A549 (cell line): ENCODE results near the gene ZNF710. TPM values are rescaled to one million over a fixed set of nuclear protein-coding genes. Genes with fewer than 3 reads are reported as not detected.

ENCODE experiments used
- ATAC-seq, 2 experiments: fragments of 200-7000 bp in 1 of 2; fragments of >200 bp in 1 of 2; cut with Nextera tagmentation in 1 of 2; cut with Tn5 transposase in 1 of 2; 3 replicates each; pipeline versions ENCODE4 v1.8.0 to v1.9.1; 2018 to 2020; ENCODE audit warnings: mild to moderate bottlenecking in 1 of 2, moderate library complexity in 1 of 2
- CTCF ChIA-PET: fragments of 300-600 bp; sonication (Branson Sonifier 250); formaldehyde crosslinking; extraction: SDS; loops from one replicate; lab custom pipeline; 2021; ENCODE audit warnings: antibody characterized with exemption, inconsistent platforms; lab: Yijun Ruan, JAX
- POLR2A ChIA-PET: fragments of 350-600 bp; formaldehyde crosslinking; extraction: SDS; loops from one replicate; lab custom pipeline; 2021; ENCODE audit warnings: antibody characterized with exemption, inconsistent platforms; lab: Yijun Ruan, JAX
- DNase-seq, 2 experiments: peaks; one replicate each; pipeline versions ENCODE4 v3.0.0 to v3.0.0-alpha.2; 2011 to 2016; ENCODE audit warnings: low read depth in 1 of 2, low spot score in 1 of 2
- FAIRE-seq: peaks from 2 replicates; lab custom pipeline; 2011; peaks lifted over from hg19 to GRCh38; lab: Jason Lieb, UNC
- H3K27ac ChIP-seq, 2 experiments: fragments of >200 bp; sonication (Bioruptor Twin); formaldehyde crosslinking; 3 replicates each; pipeline ENCODE4 v1.5.1; 2016 to 2017
- H3K4me1 ChIP-seq: fragments of >200 bp; sonication (Bioruptor Twin); formaldehyde crosslinking; 3 replicates; pipeline ENCODE4 v1.6.1; 2016
- H3K4me2 ChIP-seq: fragments of >200 bp; sonication (Bioruptor Twin); formaldehyde crosslinking; 3 replicates; pipeline ENCODE4 v1.6.1; 2016
- H3K4me3 ChIP-seq: fragments of >200 bp; sonication (Bioruptor Twin); formaldehyde crosslinking; 3 replicates; pipeline ENCODE4 v1.5.1; 2016
- H3K9me3 ChIP-seq: fragments of >200 bp; sonication (Bioruptor Twin); formaldehyde crosslinking; 3 replicates; pipeline ENCODE4 v1.6.1; 2016
- CBX2 ChIP-seq: fragments of 200-600 bp; sonication (generic); IDR thresholded peaks from 2 replicates; pipeline ENCODE4 v1.6.1; 2016; ENCODE audit warnings: low read depth, mild to moderate bottlenecking, borderline replicate concordance
- CHD2 ChIP-seq: fragments of 150-350 bp; IDR thresholded peaks from 2 replicates; pipeline ENCODE4 v1.6.1; 2014; ENCODE audit warnings: low read length; ENCODE audit not compliant: partially characterized antibody
- CHD4 ChIP-seq: fragments of 200-600 bp; sonication (generic); IDR thresholded peaks from 2 replicates; pipeline ENCODE4 v1.6.1; 2016; ENCODE audit warnings: antibody characterized with exemption, mild to moderate bottlenecking, borderline replicate concordance
- EHMT2 ChIP-seq: fragments of 200-600 bp; sonication (generic); IDR thresholded peaks from 2 replicates; pipeline ENCODE4 v1.6.1; 2016; ENCODE audit warnings: antibody characterized with exemption, low read depth, mild to moderate bottlenecking, moderate library complexity
- FOSL2 ChIP-seq, 2 experiments: fragments of 450-650 bp in 1 of 2; fragments of >200 bp in 1 of 2; sonication (Bioruptor Twin) in 1 of 2; formaldehyde crosslinking; IDR thresholded peaks; 2 replicates each; pipeline versions ENCODE4 v1.5.0 to v1.6.1; 2016 to 2020; ENCODE audit warnings: mild to moderate bottlenecking in 1 of 2, moderate library complexity in 1 of 2
- HDAC2 ChIP-seq: fragments of 200-600 bp; sonication (generic); IDR thresholded peaks from 2 replicates; pipeline ENCODE4 v1.6.1; 2016
- HEYL ChIP-seq: fragments of 250-450 bp; sonication (Bioruptor Pico); IDR thresholded peaks from 2 replicates; pipeline ENCODE4 v1.8.0; 2021; ENCODE audit warnings: mild to moderate bottlenecking, moderate library complexity
- HOXA7 ChIP-seq: fragments of 250-450 bp; sonication (Bioruptor Pico); IDR thresholded peaks from 2 replicates; pipeline ENCODE4 v1.5.0; 2020; ENCODE audit warnings: mild to moderate bottlenecking, moderate library complexity
- HOXB5 ChIP-seq: fragments of 250-450 bp; sonication (Bioruptor Pico); IDR thresholded peaks from 2 replicates; pipeline ENCODE4 v1.5.0; 2020; ENCODE audit warnings: mild to moderate bottlenecking, moderate library complexity
- JUNB ChIP-seq: fragments of >200 bp; sonication (Bioruptor Twin); formaldehyde crosslinking; IDR thresholded peaks from 2 replicates; pipeline ENCODE4 v1.6.1; 2016
- KDM1A ChIP-seq: fragments of 200-600 bp; sonication (generic); IDR thresholded peaks from 2 replicates; pipeline ENCODE4 v1.6.1; 2016; ENCODE audit warnings: low read depth, mild to moderate bottlenecking
- KDM5A ChIP-seq: fragments of 200-600 bp; sonication (generic); IDR thresholded peaks from 2 replicates; pipeline ENCODE4 v1.6.1; 2016; ENCODE audit warnings: antibody characterized with exemption, mild to moderate bottlenecking
- MAZ ChIP-seq: fragments of 150-350 bp; IDR thresholded peaks from 2 replicates; pipeline ENCODE4 v1.6.1; 2014; ENCODE audit warnings: antibody characterized with exemption, low read depth, low read length, borderline replicate concordance
- MYC ChIP-seq: IDR thresholded peaks from 2 replicates; pipeline ENCODE4 v1.6.1; 2012; ENCODE audit warnings: mild to moderate bottlenecking, inconsistent platforms, low read length, improper control_type of control experiment, borderline replicate concordance
- NPAS2 ChIP-seq: fragments of 250-450 bp; sonication (Bioruptor Pico); IDR thresholded peaks from 2 replicates; pipeline ENCODE4 v1.8.0; 2022; ENCODE audit warnings: mild to moderate bottlenecking, moderate library complexity, borderline replicate concordance
- PHF8 ChIP-seq: fragments of 200-600 bp; sonication (generic); IDR thresholded peaks from 2 replicates; pipeline ENCODE4 v1.6.1; 2016; ENCODE audit warnings: low read depth, mild to moderate bottlenecking, antibody characterized with exemption, moderate library complexity, borderline replicate concordance
- RAD21 ChIP-seq, 2 experiments: fragments of >200 bp in 1 of 2; sonication (Bioruptor Twin) in 1 of 2; formaldehyde crosslinking in 1 of 2; IDR thresholded peaks in 1 of 2; conservative IDR thresholded peaks in 1 of 2; 2 replicates in 1 of 2; 3 replicates in 1 of 2; pipeline ENCODE4 v1.6.1; 2012 to 2018; ENCODE audit warnings: inconsistent platforms in 1 of 2
- RARB ChIP-seq: fragments of 250-450 bp; sonication (Bioruptor Pico); IDR thresholded peaks from 2 replicates; pipeline ENCODE4 v1.8.0; 2021; ENCODE audit warnings: mild to moderate bottlenecking, moderate library complexity
- RCOR1 ChIP-seq: fragments of 150-350 bp; IDR thresholded peaks from 2 replicates; pipeline ENCODE4 v1.6.1; 2014; ENCODE audit warnings: antibody characterized with exemption, low read length, low read depth
- RNF2 ChIP-seq: fragments of 200-600 bp; sonication (generic); IDR thresholded peaks from 2 replicates; pipeline ENCODE4 v1.6.1; 2016; ENCODE audit warnings: low read depth, mild to moderate bottlenecking, antibody characterized with exemption, moderate library complexity, borderline replicate concordance
- SREBF2 ChIP-seq: fragments of 450-650 bp; IDR thresholded peaks from 2 replicates; pipeline ENCODE4 v1.6.1; 2014; ENCODE audit warnings: mild to moderate bottlenecking, moderate library complexity
- TFCP2L1 ChIP-seq: fragments of 250-450 bp; sonication (Bioruptor Pico); IDR thresholded peaks from 2 replicates; pipeline ENCODE4 v1.5.0; 2021; ENCODE audit warnings: mild to moderate bottlenecking
- ZSCAN20 ChIP-seq: fragments of 250-450 bp; sonication (Bioruptor Pico); IDR thresholded peaks from 2 replicates; pipeline ENCODE4 v1.8.0; 2022; ENCODE audit warnings: mild to moderate bottlenecking, moderate library complexity
- WGBS: methylation state at CpG from one replicate; pipeline ENCODE4 v1.1.6; 2017; ENCODE audit errors: missing lambda C conversion rate; 5-methylcytosine and 5-hydroxymethylcytosine counted together
- polyA plus RNA-seq, 4 experiments: library from polyadenylated mRNA; depleted of rRNA in 3 of 4; stranded (reverse); fragments of >200 nt; fragmentation: RNase III in 1 of 4; extraction: RNeasy Plus Mini Kit Qiagen cat#74134 plus additional on column Dnase treatment in 1 of 4; gene quantifications; 2 replicates in 3 of 4; 3 replicates in 1 of 4; pipeline ENCODE4 v1.2.3, GENCODE V29; 2011 to 2017
- TF ChIP-seq, protein P1 (sequence below): fragments of 250-450 bp; sonication (Bioruptor Pico); IDR thresholded peaks from 2 replicates; pipeline ENCODE4 v1.5.0; 2021; ENCODE audit warnings: mild to moderate bottlenecking, moderate library complexity, borderline replicate concordance
- TF ChIP-seq, protein P2 (sequence below): IDR thresholded peaks from 2 replicates; pipeline ENCODE4 v1.6.1; 2012
- TF ChIP-seq, protein P3 (sequence below): IDR thresholded peaks from 2 replicates; pipeline ENCODE4 v1.6.1; 2012; ENCODE audit warnings: low read depth, borderline replicate concordance

Gene ZNF710
- polyA plus RNA-seq, 2 of the 4 experiments (the other 2 are of a cell fraction) = 2.6 to 7.8 TPM

DNA sequence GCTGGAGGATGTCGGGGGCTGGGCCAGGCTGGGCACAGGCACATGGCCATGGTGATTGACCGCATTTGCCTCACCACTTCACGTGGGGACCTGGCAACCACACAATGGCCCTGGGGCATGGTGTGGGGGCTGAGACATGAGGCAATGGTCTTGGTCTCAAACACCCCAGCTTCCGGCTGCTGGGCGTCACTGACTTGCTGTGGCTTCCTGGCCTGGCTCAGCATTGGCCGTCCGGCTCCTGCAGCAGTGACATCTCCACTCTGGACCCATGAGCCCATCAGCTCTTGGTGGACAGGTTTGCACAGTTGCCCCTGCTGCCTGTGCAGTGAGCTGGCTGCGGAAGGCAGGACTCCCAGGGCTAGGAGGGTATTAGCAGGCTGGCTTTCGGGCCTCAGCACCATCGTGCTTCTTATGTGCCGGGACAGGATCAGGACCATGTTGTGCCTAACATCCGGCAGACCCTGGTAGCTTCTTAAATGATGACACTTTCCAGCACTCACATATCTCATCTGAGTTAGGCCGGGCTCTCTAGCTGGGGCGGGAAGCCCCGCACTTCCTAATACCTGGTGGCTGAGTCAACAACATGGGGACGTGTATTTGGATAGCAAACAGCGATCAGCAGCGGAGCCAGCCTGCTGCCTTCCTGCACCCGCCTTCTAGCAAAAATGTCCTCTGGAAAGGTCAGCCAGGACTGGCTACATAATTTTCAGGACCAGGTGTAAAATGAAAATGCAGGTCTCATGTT lies 34.1 kb downstream of the ZNF710 start:
- 49% methylated on average over 14 of the region's 19 CpGs for WGBS
- POLR2A ChIA-PET = interaction anchor here (0.6 kb wide), 1 partner anchor 72 kb away, joined by 3 read pairs; no protein-coding TSS in a partner anchor
- CTCF ChIA-PET = interaction anchor here (1.0 to 2.0 kb wide), 3 partner anchors 19 to 51 kb away, joined by 3 to 6 read pairs (median 5); no protein-coding TSS in a partner anchor
- Histone ChIP-seq H3K4me3 (no peak overlapping the region), H3K4me2 (peak overlapping the region; percentile 45), H3K9me3 (no peaks in the 10 kb centered on the region), H3K27ac (peak overlapping the region; percentile 30 to 61; a peak in 4 of 6 replicates), H3K4me1 (peaks cover 36% of the 10 kb centered on the region)
- TF ChIP-seq MAZ (no peak), FOSL2 (IDR thresholded peaks at IDR 0.05) (no peak), FOSL2 (CRISPR knock-in tag; IDR thresholded peaks at IDR 0.05) (peak; percentile 50; the same call in 1 of the 2 replicates)
- DNase-seq = peak; percentile 51 to 59
- no peak for FAIRE-seq
- peak; percentile 60 to 83; a peak in 4 of 6 replicates for ATAC-seq

DNA sequence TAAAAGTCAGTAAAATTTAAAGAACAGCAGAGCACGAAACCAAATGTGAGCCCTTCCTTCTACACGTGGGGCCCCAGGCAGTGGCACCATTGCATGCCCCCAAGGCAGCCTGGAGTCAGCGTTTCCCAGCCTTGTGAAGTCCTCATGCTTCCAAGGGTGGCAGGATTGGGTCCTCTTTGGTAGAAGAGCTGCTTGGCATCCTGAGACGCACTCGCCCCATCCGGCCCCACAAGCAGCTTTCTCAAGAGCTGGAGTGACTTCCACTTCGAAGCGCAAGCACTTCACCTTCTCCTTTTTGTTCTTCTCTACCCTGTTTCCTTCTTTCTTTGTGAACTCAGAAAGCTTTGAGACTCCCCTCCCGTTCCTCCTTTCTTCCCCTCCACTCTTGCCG lies 34.7 kb downstream of the ZNF710 start:
- ATAC-seq (peak in 1 of 2 experiments; percentile 20; a peak in 3 of 6 replicates), FAIRE-seq (no peak), DNase-seq (no peak)
- Histone ChIP-seq H3K27ac (peak overlapping the region in 1 of 2 experiments; percentile 61; a peak in 3 of 6 replicates), H3K4me1 (peaks cover 36% of the 10 kb centered on the region), H3K4me2 (peak overlapping the region; percentile 45), H3K9me3 (no peaks in the 10 kb centered on the region), H3K4me3 (no peak overlapping the region)
- ChIA-PET POLR2A (no interaction called here), CTCF (interaction anchor here (1.0 to 2.0 kb wide), 3 partner anchors 19 to 50 kb away, joined by 3 to 6 read pairs (median 5); no protein-coding TSS in a partner anchor)
- WGBS = 81% methylated on average over 10 of the region's 10 CpGs
- TF ChIP-seq ZSCAN20 (no peak), PHF8 (no peak), EHMT2 (no peak), NPAS2 (CRISPR knock-in tag) (no peak), SREBF2 (no peak), JUNB (no peak), KDM5A (no peak), HOXB5 (no peak), HEYL (CRISPR knock-in tag) (no peak), CHD2 (no peak), HDAC2 (no peak), RNF2 (no peak), HOXA7 (CRISPR knock-in tag) (no peak)
- TF ChIP-seq, protein P1, sequence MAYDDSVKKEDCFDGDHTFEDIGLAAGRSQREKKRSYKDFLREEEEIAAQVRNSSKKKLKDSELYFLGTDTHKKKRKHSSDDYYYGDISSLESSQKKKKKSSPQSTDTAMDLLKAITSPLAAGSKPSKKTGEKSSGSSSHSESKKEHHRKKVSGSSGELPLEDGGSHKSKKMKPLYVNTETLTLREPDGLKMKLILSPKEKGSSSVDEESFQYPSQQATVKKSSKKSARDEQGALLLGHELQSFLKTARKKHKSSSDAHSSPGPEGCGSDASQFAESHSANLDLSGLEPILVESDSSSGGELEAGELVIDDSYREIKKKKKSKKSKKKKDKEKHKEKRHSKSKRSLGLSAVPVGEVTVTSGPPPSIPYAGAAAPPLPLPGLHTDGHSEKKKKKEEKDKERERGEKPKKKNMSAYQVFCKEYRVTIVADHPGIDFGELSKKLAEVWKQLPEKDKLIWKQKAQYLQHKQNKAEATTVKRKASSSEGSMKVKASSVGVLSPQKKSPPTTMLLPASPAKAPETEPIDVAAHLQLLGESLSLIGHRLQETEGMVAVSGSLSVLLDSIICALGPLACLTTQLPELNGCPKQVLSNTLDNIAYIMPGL = no peak
- TF ChIP-seq, protein P2, sequence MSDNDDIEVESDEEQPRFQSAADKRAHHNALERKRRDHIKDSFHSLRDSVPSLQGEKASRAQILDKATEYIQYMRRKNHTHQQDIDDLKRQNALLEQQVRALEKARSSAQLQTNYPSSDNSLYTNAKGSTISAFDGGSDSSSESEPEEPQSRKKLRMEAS = no peak
- TF ChIP-seq, protein P3, sequence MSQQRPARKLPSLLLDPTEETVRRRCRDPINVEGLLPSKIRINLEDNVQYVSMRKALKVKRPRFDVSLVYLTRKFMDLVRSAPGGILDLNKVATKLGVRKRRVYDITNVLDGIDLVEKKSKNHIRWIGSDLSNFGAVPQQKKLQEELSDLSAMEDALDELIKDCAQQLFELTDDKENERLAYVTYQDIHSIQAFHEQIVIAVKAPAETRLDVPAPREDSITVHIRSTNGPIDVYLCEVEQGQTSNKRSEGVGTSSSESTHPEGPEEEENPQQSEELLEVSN = no peak

DNA sequence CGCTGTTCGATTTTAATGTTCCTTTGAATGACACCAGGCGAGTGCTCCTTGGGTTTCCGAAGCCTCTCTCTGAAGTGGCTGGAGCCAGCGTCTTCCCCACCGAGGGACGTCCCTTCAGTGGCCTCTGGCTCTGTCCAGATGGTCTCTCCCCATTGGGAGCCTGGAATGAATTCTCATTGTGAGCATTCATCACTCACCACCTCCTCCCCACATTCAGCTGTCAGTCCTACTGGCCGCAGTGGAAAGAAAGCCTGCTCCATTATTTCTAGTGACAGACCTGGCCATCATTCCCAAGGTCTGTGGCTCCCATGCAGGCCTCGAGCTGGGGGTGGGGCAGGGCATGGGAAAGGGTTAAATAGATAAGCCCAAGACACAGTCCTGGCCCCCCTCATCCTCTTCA lies 35.2 kb downstream of the ZNF710 start:
- 0 out of 6 replicates have a peak overlapping the region, but pooled peaks of 1 of the 2 experiments have one; percentile 61 for H3K27ac ChIP-seq
- no peak for DNase-seq
- TF ChIP-seq MYC (no peak), RARB (CRISPR knock-in tag) (no peak), TFCP2L1 (no peak), CHD4 (no peak), KDM1A (no peak), NPAS2 (CRISPR knock-in tag) (no peak), CBX2 (no peak), RAD21 (conservative IDR thresholded peaks at IDR 0.05 in 1 of 2, IDR thresholded peaks at IDR 0.05 in 1 of 2) (no peak), ZSCAN20 (no peak), RCOR1 (no peak)
- TF ChIP-seq, protein P3 = no peak
- TF ChIP-seq, protein P1 = no peak
- TF ChIP-seq, all 56 proteins: peak for 0
- Histone ChIP-seq H3K9me3 (no peaks in the 10 kb centered on the region), H3K4me3 (no peak overlapping the region), H3K4me2 (no peak overlapping the region), H3K4me1 (peaks cover 33% of the 10 kb centered on the region)
- no peak for ATAC-seq
- 87% methylated on average over 9 of the region's 9 CpGs for WGBS
- POLR2A ChIA-PET = no interaction called here
- CTCF ChIA-PET = interaction anchor here (1.0 to 1.1 kb wide), 2 partner anchors 10 to 20 kb away, joined by 3 read pairs; no protein-coding TSS in a partner anchor
- FAIRE-seq = no peak
